Type B pancreatic cell (in vitro differentiated cells): Measurements from ENCODE around the gene C19orf85. TPM values are rescaled to one million over a fixed set of nuclear protein-coding genes. Genes with fewer than 3 reads are reported as not detected.

Experiments
- DNase-seq: peaks from one replicate; pipeline ENCODE4 v3.0.0; 2021; ENCODE audit warnings: mixed read lengths; ENCODE audit not compliant: unreplicated experiment; ENCODE audit errors: extremely low spot score
- H3K27ac Mint-ChIP-seq: 2 replicates; pipeline ENCODE4 v1.8.0; 2021; ENCODE audit warnings: mild to moderate bottlenecking, mixed read lengths
- H3K27me3 Mint-ChIP-seq: 2 replicates; pipeline ENCODE4 v1.8.0; 2021; ENCODE audit warnings: mixed read lengths
- H3K36me3 Mint-ChIP-seq: 2 replicates; pipeline ENCODE4 v1.8.0; 2021; ENCODE audit warnings: mixed read lengths
- H3K4me1 Mint-ChIP-seq: one replicate; pipeline ENCODE4 v1.8.0; 2021; ENCODE audit warnings: mixed read lengths; ENCODE audit not compliant: unreplicated experiment
- H3K4me3 Mint-ChIP-seq: 2 replicates; pipeline ENCODE4 v1.8.0; 2021; ENCODE audit warnings: mild to moderate bottlenecking, mixed read lengths
- H3K9me3 Mint-ChIP-seq: 2 replicates; pipeline ENCODE4 v1.8.0; 2021; ENCODE audit warnings: mixed read lengths
- total RNA-seq: library from RNA; stranded (reverse); gene quantifications from 2 replicates; pipeline ENCODE4 v1.2.1, GENCODE V29; 2021; ENCODE audit warnings: low replicate concordance
- TF ChIP-seq, protein P1 (sequence below): fragments of 200-600 bp; sonication (generic); conservative IDR thresholded peaks from 2 replicates; pipeline ENCODE4 v1.5.0; 2021; ENCODE audit warnings: antibody characterized with exemption, mild to moderate bottlenecking

Gene C19orf85
- total RNA-seq, 1 donor from 2014 or later, result not detected

DNA sequence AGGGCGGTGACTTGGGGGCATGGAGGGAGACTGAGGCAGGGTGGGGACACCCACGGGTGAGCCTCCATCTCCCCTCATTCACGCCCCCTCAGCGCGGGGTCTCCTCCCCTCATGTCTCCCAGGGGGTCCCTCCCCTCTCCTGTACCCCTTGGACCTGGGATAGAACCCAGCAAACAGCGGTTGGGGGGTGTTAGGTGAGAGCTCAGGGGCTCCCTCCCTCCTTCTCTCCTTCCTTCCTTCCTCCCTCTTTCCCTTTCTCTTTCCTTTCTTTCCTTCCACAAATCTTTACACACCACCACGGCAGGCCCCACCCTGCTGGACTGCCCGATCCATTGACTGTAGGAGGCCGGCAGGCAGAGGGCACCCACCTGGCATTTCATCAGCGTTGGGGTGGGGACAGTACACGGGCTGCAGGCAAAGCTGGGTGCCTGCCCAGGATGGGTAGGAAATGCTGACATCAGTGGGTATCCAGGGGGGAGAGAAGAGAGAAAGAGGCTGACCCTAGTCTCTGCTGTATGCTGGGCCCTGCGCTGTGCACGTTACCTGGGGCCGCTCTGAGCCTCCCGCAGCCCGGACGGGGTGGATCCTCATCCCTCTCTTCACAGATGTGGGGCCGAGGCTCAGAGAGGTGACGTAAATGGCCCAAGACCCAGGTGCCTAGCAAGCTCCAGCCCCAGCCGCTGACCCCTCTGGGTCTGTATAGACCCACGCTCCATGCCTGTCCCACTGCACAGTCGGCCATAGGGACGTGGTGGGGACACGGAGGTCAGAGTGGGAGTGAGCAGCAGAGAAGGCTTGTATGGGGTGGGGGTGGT lies 27.2 kb upstream of the C19orf85 start:
- H3K27me3 Mint-ChIP-seq, result peaks cover 6% of the 10 kb centered on the region
- no peaks in the 10 kb centered on the region for H3K9me3 Mint-ChIP-seq
- H3K4me3 Mint-ChIP-seq, result no peak overlapping the region
- no peak overlapping the region for H3K27ac Mint-ChIP-seq
- TF ChIP-seq, protein P1, sequence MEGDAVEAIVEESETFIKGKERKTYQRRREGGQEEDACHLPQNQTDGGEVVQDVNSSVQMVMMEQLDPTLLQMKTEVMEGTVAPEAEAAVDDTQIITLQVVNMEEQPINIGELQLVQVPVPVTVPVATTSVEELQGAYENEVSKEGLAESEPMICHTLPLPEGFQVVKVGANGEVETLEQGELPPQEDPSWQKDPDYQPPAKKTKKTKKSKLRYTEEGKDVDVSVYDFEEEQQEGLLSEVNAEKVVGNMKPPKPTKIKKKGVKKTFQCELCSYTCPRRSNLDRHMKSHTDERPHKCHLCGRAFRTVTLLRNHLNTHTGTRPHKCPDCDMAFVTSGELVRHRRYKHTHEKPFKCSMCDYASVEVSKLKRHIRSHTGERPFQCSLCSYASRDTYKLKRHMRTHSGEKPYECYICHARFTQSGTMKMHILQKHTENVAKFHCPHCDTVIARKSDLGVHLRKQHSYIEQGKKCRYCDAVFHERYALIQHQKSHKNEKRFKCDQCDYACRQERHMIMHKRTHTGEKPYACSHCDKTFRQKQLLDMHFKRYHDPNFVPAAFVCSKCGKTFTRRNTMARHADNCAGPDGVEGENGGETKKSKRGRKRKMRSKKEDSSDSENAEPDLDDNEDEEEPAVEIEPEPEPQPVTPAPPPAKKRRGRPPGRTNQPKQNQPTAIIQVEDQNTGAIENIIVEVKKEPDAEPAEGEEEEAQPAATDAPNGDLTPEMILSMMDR, result no peak
- no peak for DNase-seq
- no peaks in the 10 kb centered on the region for H3K36me3 Mint-ChIP-seq
- peaks cover 21% of the 10 kb centered on the region for H3K4me1 Mint-ChIP-seq

DNA sequence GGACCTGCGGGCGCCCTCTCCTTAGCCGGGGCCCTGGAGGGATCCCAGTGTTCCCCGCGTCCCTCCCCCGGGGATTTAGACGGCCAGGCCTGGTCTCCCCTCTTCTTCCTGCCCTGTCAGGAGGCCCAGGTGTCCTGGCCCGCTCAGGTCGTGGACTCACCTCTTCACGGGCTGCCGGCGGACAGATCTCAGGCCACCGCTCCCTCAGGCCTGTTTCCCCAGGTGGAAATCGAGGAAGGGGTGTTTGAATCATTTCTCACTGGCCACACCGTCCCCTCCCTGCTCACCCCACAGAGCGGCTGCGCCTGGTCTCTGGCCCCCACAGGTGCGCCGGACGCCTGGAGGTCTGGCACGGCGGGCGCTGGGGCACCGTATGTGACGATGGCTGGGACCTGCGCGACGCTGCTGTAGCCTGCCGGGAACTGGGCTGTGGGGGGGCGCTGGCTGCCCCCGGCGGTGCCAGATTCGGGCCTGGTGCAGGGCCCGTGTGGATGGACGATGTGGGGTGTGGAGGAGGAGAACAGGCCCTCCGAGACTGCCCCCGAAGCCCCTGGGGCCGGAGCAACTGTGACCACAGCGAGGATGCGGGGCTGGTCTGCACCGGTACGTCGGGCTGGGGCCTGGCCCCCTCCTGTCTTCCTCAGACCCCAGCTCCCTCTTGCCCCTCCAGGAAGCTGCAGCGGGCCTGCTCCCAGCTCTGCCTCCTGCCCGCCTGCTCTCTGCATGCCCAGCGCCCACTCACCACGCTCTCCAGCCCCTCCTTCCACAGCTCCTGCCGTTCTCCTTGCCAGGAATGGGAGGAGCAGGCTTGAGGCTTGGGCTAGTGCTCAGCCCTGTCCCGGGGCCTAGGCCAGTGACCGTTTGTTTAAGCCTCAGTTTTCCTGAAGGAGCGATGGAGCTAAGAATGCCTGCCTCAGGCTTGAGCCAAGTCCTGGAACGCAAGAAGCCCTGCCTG lies 26.2 kb upstream of the C19orf85 start:
- no peak for DNase-seq
- Mint-ChIP-seq H3K9me3 (no peaks in the 10 kb centered on the region), H3K4me1 (peaks cover 21% of the 10 kb centered on the region), H3K27me3 (peaks cover 3% of the 10 kb centered on the region), H3K4me3 (no peak overlapping the region), H3K27ac (no peak overlapping the region), H3K36me3 (no peaks in the 10 kb centered on the region)
- TF ChIP-seq, protein P1, result no peak

DNA sequence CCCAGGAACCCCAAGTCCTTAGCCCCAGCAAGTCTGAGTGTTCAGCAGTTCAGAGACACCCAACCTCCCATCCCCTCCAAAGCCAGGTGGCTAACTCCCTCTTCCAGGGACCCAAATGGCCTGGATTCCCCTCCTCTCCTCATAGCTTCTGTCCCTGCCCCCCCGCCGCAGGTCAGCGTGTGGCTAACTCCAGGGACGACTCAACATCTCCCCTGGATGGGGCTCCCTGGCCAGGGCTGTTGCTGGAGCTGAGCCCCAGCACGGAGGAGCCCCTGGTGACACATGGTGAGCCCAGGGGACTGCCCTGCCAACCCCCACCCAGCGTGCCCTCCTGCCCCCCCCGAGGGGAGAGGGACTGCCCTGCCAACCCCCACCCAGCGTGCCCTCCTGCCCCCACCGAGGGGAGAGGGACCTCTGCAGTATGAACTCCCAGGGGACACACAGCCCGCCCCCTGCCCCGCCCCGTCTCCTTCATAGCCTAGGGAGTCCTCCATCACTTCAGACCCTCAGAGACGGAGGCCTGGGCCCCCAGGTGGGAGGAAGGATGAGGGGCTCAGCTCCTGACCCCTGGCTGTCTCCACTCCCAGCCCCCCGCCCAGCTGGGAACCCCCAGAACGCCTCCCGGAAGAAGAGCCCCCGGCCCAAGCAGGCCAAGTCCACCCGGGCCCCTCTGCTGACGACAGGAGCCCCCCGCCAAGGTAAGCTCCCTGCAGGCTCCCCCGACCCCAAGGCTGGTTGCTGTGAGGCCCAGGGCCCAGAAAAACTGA lies 25.3 kb upstream of the C19orf85 start:
- TF ChIP-seq, protein P1, result no peak
- Mint-ChIP-seq H3K9me3 (no peaks in the 10 kb centered on the region), H3K27me3 (peaks cover 3% of the 10 kb centered on the region), H3K4me3 (no peak overlapping the region), H3K27ac (no peak overlapping the region), H3K36me3 (no peaks in the 10 kb centered on the region), H3K4me1 (peaks cover 17% of the 10 kb centered on the region)
- no peak for DNase-seq

DNA sequence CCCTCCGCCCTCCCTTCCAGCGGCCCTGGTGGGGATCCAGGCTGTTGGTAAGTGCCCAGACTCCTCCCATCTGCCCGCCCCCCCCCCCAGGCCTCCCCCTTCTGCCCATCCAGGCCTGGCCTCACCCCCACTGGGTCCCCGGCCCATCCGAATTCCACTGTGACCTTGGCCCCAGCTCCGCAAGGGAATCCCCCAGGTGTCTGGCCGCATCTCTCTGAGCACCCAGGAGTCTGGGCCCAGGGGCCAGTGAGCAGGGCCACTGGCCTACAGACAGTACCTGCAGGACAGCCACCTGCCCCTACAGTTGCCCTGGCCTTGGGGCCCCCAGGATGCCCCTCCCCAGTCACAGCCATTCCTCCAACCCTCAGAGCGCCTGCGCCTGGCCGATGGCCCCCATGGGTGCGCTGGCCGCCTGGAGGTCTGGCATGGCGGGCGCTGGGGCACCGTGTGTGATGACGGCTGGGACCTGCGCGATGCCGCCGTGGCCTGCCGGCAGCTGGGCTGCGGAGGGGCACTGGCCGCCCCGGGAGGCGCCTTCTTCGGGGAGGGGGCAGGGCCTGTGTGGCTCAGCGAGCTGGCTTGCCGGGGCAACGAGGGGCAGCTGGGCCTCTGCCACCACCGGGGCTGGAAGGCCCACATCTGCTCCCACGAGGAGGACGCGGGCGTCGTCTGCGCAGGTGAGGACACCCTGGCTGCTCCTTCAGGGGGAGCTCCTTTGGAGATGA lies 24.6 kb upstream of the C19orf85 start:
- Mint-ChIP-seq H3K36me3 (no peaks in the 10 kb centered on the region), H3K4me1 (peaks cover 17% of the 10 kb centered on the region), H3K9me3 (no peaks in the 10 kb centered on the region), H3K27ac (no peak overlapping the region), H3K27me3 (peaks cover 3% of the 10 kb centered on the region), H3K4me3 (no peak overlapping the region)
- TF ChIP-seq, protein P1, result no peak
- DNase-seq, result no peak
